Stomach (tissue), 9 donors: Measurements from ENCODE around the gene MAST4. TPM values are rescaled to one million over a fixed set of nuclear protein-coding genes. Genes with fewer than 3 reads are reported as not detected.

ENCODE experiments used
- DNase-seq, 2 donors: peaks; one replicate each; pipeline versions ENCODE4 v3.0.0 to v3.0.0-alpha.2; 2013 to 2019
- H3K27ac ChIP-seq, 5 donors: fragments of 200-600 bp in 4 of 5; sonication (generic) in 4 of 5; one replicate each; pipeline ENCODE4 v1.5.1; 2013 to 2019; ENCODE audit warnings: mild to moderate bottlenecking in 1 of 5, moderate library complexity in 1 of 5
- H3K27me3 ChIP-seq, 3 donors: fragments of 200-600 bp; sonication (generic); one replicate each; pipeline ENCODE4 v1.5.1; 2017 to 2019; ENCODE audit warnings: mixed run types in 1 of 3
- H3K36me3 ChIP-seq, 4 donors: fragments of 200-600 bp; sonication (generic); 1 replicate in 3 of 4; 2 replicates in 1 of 4; pipeline ENCODE4 v1.5.1; 2016 to 2019
- H3K4me1 ChIP-seq, 4 donors: fragments of 200-600 bp; sonication (generic); one replicate each; pipeline ENCODE4 v1.5.1; 2016 to 2019
- H3K4me3 ChIP-seq, 4 donors: fragments of 200-600 bp; sonication (generic) in 3 of 4; one replicate each; pipeline ENCODE4 v1.5.1; 2016 to 2019; ENCODE audit warnings: mild to moderate bottlenecking in 1 of 4
- H3K9me3 ChIP-seq, 4 donors: fragments of 200-600 bp; sonication (generic); one replicate each; pipeline ENCODE4 v1.5.1; 2016 to 2019
- EP300 ChIP-seq: sonication (generic); formaldehyde crosslinking; IDR thresholded peaks from one replicate; pipeline ENCODE4 v1.6.1; 2017; ENCODE audit warnings: antibody characterized with exemption
- POLR2A ChIP-seq, 4 donors: fragments of 450-650 bp; IDR thresholded peaks; one replicate each; pipeline ENCODE4 v1.6.1; 2016; ENCODE audit warnings: antibody characterized with exemption in 4 of 4, control low read depth in 2 of 4, mild to moderate bottlenecking in 1 of 4, moderate library complexity in 1 of 4
- POLR2AphosphoS5 ChIP-seq, 3 donors: sonication (generic); formaldehyde crosslinking; IDR thresholded peaks; one replicate each; pipeline ENCODE4 v1.6.1; 2016; ENCODE audit warnings: antibody characterized with exemption in 3 of 3
- WGBS, 5 donors: extraction: QIAGEN DNeasy Blood & Tissue Kit in 3 of 5; methylation state at CpG; one replicate each; pipeline versions ENCODE4 v1.1.5 to v1.1.7; 2013 to 2018; 5-methylcytosine and 5-hydroxymethylcytosine counted together
- intact Hi-C: fragments of 100-400 bp; cut with DNase I; formaldehyde crosslinking; loops from one replicate; pipeline ENCODE4 v1.15.1; 2023; ENCODE audit warnings: low total_unique reads
- polyA plus RNA-seq, 3 donors: library from polyadenylated mRNA; stranded (reverse); fragments of 200-250 nt; gene quantifications; one replicate each; pipeline ENCODE4 v1.2.3, GENCODE V29; 2013
- total RNA-seq, 5 donors: library from RNA; depleted of rRNA; stranded (reverse); fragments of >200 nt; gene quantifications; one replicate each; pipeline versions ENCODE4 v1.1.0 to v1.2.3, GENCODE V29; 2014 to 2016
- TF ChIP-seq, protein P1 (sequence below), 7 experiments: fragments of 450-650 bp in 4 of 7; fragments of 200-600 bp in 3 of 7; sonication (generic) in 3 of 7; IDR thresholded peaks; one replicate each; pipeline ENCODE4 v1.5.1; 2016 to 2019; ENCODE audit warnings: antibody characterized with exemption in 7 of 7, control low read depth in 2 of 7, mild to moderate bottlenecking in 1 of 7
- donor health status: healthy with polysubstance abuse.
- donor health status: Bipolar disorder and iron deficiency.
- donor health status: healthy.

Gene MAST4
- total and polyA plus RNA-seq, 8 donors = 1.5 to 52.5 (median 32.1) TPM

DNA sequence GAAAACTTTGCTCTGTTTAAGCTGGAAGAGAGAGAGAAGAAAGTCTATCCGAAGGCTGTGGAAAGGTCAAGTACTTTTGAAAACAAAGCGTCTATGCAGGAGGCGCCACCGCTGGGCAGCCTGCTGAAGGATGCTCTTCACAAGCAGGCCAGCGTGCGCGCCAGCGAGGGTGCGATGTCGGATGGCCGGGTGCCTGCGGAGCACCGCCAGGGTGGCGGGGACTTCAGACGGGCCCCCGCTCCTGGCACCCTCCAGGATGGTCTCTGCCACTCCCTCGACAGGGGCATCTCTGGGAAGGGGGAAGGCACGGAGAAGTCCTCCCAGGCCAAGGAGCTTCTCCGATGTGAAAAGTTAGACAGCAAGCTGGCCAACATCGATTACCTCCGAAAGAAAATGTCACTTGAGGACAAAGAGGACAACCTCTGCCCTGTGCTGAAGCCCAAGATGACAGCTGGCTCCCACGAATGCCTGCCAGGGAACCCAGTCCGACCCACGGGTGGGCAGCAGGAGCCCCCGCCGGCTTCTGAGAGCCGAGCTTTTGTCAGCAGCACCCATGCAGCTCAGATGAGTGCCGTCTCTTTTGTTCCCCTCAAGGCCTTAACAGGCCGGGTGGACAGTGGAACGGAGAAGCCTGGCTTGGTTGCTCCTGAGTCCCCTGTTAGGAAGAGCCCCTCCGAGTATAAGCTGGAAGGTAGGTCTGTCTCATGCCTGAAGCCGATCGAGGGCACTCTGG, 567.8 kb downstream of the MAST4 start:
- no peak for DNase-seq
- 87 to 94% (median 93%) methylated on average over 33 of the region's 33 CpGs for WGBS, 5 donors
- TF ChIP-seq EP300 = no peak
- TF ChIP-seq POLR2A (IDR thresholded peaks at IDR 0.05) = no peak
- TF ChIP-seq POLR2AphosphoS5 (IDR thresholded peaks at IDR 0.05) = no peak
- TF ChIP-seq, protein P1, sequence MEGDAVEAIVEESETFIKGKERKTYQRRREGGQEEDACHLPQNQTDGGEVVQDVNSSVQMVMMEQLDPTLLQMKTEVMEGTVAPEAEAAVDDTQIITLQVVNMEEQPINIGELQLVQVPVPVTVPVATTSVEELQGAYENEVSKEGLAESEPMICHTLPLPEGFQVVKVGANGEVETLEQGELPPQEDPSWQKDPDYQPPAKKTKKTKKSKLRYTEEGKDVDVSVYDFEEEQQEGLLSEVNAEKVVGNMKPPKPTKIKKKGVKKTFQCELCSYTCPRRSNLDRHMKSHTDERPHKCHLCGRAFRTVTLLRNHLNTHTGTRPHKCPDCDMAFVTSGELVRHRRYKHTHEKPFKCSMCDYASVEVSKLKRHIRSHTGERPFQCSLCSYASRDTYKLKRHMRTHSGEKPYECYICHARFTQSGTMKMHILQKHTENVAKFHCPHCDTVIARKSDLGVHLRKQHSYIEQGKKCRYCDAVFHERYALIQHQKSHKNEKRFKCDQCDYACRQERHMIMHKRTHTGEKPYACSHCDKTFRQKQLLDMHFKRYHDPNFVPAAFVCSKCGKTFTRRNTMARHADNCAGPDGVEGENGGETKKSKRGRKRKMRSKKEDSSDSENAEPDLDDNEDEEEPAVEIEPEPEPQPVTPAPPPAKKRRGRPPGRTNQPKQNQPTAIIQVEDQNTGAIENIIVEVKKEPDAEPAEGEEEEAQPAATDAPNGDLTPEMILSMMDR (IDR thresholded peaks at IDR 0.05) = no peak

DNA sequence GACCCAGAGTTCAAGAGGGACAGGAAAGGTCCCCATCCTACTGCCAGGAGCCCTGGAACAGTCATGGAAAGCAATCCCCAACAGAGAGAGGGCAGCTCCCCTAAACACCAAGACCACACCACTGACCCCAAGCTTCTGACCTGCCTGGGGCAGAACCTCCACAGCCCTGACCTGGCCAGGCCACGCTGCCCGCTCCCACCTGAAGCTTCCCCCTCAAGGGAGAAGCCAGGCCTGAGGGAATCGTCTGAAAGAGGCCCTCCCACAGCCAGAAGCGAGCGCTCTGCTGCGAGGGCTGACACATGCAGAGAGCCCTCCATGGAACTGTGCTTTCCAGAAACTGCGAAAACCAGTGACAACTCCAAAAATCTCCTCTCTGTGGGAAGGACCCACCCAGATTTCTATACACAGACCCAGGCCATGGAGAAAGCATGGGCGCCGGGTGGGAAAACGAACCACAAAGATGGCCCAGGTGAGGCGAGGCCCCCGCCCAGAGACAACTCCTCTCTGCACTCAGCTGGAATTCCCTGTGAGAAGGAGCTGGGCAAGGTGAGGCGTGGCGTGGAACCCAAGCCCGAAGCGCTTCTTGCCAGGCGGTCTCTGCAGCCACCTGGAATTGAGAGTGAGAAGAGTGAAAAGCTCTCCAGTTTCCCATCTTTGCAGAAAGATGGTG, 568.8 kb downstream of the MAST4 start:
- no peak for DNase-seq
- Histone ChIP-seq H3K27ac (peak overlapping the region in 4 of 5 donors; percentile 72 to 86 (median 83)), H3K27me3 (no peaks in the 10 kb centered on the region), H3K36me3 (peaks cover 25 to 51% (median 44%) of the 10 kb centered on the region in 4 donors), H3K4me3 (no peak overlapping the region), H3K4me1 (peaks cover 5 to 34% (median 19%) of the 10 kb centered on the region in 4 donors), H3K9me3 (no peaks in the 10 kb centered on the region)
- intact Hi-C loops = loop anchor here (5.0 kb wide), 1 partner anchor 42 kb away; no protein-coding TSS in a partner anchor
- TF ChIP-seq EP300 = no peak
- TF ChIP-seq, protein P1 (IDR thresholded peaks at IDR 0.05) = no peak
- WGBS, 5 donors = 94 to 97% (median 95%) methylated on average over 17 of the region's 17 CpGs

More for the DNA sequence above, 567.8 kb downstream of the MAST4 start:
- H3K27me3 ChIP-seq = no peaks in the 10 kb centered on the region
- H3K4me3 ChIP-seq = no peak overlapping the region
- H3K36me3 ChIP-seq = peaks cover 25 to 48% (median 44%) of the 10 kb centered on the region in 4 donors
- no peaks in the 10 kb centered on the region for H3K9me3 ChIP-seq
- H3K27ac ChIP-seq = no peak overlapping the region
- intact Hi-C loops = loop anchor here (5.0 kb wide), 1 partner anchor 43 kb away; no protein-coding TSS in a partner anchor
- H3K4me1 ChIP-seq = peaks cover 5 to 34% (median 19%) of the 10 kb centered on the region in 4 donors

DNA sequence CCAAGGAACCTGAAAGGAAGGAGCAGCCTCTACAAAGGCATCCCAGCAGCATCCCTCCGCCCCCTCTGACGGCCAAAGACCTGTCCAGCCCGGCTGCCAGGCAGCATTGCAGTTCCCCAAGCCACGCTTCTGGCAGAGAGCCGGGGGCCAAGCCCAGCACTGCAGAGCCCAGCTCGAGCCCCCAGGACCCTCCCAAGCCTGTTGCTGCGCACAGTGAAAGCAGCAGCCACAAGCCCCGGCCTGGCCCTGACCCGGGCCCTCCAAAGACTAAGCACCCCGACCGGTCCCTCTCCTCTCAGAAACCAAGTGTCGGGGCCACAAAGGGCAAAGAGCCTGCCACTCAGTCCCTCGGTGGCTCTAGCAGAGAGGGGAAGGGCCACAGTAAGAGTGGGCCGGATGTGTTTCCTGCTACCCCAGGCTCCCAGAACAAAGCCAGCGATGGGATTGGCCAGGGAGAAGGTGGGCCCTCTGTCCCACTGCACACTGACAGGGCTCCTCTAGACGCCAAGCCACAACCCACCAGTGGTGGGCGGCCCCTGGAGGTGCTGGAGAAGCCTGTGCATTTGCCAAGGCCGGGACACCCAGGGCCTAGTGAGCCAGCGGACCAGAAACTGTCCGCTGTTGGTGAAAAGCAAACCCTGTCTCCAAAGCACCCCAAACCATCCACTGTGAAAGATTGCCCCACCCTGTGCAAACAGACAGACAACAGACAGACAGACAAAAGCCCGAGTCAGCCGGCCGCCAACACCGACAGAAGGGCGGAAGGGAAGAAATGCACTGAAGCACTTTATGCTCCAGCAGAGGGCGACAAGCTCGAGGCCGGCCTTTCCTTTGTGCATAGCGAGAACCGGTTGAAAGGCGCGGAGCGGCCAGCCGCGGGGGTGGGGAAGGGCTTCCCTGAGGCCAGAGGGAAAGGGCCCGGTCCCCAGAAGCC, 569.6 kb downstream of the MAST4 start:
- no peaks in the 10 kb centered on the region for H3K27me3 ChIP-seq
- DNase-seq = peak; percentile 89 to 95
- peak overlapping the region; percentile 27 to 36 (median 32) for H3K4me3 ChIP-seq
- intact Hi-C loops = no loop called here
- H3K27ac ChIP-seq = peak overlapping the region; percentile 64 to 86 (median 82)
- no peaks in the 10 kb centered on the region for H3K9me3 ChIP-seq
- H3K36me3 ChIP-seq = peaks cover 25 to 57% (median 46%) of the 10 kb centered on the region in 4 donors
- WGBS, 5 donors = 25 to 50% (median 43%) methylated on average over 25 to 36 of the region's 36 CpGs
- peaks cover 5 to 28% (median 18%) of the 10 kb centered on the region in 4 donors for H3K4me1 ChIP-seq
- TF ChIP-seq, protein P1 (IDR thresholded peaks at IDR 0.05) = peak in 5 of 7 experiments; percentile 62 to 86 (median 75)
- TF ChIP-seq EP300 (no peak), POLR2A (IDR thresholded peaks at IDR 0.05) (no peak), POLR2AphosphoS5 (IDR thresholded peaks at IDR 0.05) (peak in 1 of 3 donors; percentile 66)
